HG02763 (cell line): Measurements from ENCODE around the gene SHCBP1L.
"Not testable (repeated sequence)": the region's sequence is repeated elsewhere in the genome, so short reads cannot be mapped to it uniquely, and the experiment has no call there.

Experiments
- ATAC-seq: cut with Tn5 transposase; IDR thresholded peaks from one replicate; pipeline ENCODE4 v1.9.1; 2021; ENCODE audit warnings: mild to moderate bottlenecking, moderate library complexity; ENCODE audit not compliant: unreplicated experiment

The SHCBP1L gene

DNA sequence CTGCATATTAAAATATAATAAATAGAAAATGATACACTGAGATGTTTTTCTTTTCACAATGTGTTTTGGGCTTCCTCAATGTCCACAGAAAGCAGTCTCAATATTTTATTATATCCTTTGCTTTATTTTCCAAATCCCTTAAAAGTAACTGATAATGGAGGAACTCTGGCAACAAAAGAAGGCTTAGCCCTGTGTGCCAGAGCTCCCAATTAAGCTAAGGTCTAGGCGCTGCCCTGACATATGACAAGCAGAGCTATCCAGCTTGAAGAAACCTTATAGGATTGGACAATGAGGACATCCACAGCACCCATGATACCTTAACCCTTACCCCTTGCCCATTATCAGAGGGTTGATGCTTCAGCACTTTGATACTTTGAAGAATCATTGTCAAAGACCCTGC is 12.9 kb upstream of the SHCBP1L start:
- ATAC-seq = no peak

DNA sequence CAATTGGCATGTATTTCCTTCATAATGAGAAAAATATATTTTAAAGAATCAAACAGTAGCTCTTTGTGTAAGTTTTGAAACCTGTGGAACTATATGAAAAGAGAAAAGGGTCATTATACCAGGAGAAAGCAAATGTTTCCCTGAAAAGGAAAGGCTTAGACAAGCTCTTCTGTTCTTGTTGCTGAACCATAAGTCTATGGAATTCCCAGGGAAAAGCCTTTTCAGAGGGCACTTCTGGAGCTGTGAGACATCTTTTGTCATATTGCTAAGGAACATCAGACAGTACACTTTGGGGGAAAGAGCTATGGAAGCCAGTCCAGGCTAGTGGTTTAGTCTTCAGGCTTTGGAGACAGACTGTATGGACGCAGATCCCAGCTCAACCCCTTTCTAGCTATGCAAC is 12.1 kb upstream of the SHCBP1L start:
- ATAC-seq = no peak

DNA sequence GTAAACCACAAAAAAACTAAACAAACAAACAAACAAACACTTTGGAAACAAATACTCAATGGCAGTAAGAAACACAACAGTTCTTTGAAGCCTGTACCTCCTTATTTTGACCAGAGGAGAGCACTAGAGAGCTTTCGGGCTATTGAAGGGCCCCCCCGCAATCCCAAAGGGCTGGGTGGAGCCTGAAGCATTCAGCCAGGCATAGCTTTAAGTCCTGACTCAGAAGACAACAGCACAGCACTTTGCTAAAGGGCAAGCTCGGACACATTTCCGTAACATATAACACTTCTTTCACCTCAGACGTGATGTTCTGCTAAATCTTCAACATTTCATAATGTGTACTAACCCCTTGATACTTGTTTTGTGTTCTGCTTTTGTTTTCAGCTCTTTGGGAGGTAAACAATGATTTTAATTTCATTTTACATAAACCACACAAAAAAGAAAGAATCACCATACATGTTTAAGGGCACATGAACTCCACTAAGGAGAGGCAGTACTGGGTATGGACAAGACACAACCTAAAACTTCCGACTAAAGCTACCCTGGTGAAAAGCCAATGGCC is 9.7 kb upstream of the SHCBP1L start:
- peak; percentile 87 for ATAC-seq

DNA sequence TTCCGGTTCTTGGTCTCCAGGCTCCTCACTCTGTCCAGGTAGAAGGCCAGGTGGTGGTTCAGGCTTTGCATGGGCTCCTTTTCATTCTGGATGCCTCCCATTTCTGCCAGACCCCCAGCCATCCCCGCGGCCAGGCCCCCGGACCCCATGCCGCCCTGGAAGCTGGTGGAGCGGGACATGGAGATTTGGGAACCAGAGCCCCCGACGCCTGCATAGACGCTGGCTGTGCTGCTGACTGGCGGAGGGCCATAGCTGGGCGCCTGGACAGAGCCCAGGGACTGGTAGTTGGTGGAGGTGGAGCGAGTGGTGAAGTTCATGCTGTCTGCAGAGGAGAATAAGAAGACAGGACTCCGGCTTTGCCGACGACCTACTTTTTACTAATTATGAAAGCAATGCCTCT is 7.1 kb upstream of the SHCBP1L start:
- no peak for ATAC-seq

DNA sequence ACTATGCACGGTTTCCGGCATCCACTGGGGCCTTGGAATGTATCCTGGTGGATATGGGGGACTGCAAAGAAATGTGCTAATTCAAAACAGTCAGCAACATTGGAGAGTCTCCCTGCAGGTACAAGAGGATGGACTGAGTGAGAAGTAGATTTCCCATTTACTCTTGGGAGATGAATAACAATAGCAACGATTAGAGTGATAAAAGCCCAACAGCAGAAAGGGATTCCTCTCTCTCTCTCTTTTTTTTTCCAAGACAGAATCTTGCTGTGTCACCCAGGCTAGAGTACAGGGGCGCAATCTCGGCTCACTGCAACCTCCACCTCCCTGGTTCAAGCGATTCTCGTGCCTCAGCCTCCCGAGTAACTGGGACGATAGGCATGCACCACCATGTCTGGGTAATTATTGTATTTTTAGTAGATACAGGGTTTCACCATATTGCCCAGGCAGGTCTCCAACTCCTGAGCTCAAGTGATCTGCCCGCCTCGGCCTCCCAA is 5.0 kb upstream of the SHCBP1L start:
- no peak for ATAC-seq

DNA sequence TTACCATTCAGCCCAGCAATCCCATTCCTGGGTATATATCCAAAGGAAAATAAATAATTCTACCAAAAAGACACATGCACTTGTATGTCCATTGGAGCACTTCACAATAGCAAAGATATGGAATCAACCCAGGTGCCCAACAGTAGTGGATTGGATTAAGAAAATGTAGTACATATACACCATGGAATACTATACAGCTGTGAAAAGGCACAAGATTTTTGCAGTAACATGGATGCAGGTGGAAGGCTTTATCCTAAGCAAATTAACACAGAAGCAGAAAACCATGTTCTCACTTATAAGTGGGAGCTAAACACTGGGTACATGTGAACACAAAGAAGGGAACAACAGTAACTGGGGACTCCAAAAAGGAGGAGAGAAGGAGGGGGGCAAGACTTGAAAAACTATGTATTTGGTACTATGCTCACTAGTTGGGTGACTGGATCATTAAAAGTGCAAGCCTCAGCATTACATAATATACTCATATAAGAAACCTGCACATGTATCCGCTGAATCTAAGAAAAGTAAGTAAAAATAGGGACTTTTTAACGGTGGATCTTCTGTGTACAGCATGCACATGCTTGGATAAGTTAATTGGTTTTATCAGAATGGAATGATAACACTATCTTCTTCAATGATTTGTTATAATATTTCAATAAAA is 3.9 kb upstream of the SHCBP1L start:
- ATAC-seq = no peak

DNA sequence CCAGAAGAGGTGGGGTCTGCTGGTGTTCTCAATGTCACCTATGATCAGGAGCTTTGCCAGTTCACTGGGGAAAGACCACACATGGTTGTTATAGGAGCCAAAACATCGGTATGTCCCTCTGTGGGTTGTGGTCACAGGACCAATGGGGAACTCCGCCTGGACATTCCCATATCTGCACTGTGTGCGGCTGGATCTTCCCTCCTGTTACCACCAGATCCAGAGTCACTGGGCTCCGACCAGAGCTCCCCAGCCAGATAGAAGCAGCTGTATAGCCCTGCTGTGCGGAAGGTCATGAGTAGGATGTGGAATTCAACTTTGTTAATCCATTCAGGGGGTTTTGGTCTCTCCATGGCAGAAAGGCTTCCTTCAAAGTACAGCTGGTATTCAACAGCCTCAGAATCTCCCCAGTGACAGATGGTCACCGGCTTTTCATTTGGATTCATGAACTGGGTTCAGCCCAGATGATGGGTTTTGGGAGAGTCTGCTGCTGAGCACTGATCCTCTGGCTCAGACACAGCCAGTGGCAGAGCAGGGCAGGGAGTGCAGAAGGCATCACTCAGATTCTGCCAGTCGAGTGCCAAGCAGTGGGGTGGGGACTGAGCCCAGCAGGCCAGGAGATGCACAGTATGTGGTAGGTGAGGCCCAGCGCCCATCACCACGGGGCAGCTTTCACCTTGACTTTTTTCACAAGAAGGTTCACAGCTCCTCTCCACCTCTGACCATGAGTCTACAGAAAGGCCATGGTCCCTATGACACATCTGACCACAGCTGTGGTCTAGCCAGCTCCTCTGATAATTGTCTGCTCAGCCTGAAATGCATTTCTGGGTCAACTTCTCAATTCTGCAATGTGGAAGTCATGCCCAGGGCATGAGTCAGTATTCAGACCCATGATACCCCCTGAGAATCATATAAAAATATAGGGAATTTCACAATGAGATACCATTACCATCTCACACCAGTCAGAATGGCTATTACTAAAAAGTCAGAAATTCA is 2.9 kb upstream of the SHCBP1L start:
- no peak for ATAC-seq

DNA sequence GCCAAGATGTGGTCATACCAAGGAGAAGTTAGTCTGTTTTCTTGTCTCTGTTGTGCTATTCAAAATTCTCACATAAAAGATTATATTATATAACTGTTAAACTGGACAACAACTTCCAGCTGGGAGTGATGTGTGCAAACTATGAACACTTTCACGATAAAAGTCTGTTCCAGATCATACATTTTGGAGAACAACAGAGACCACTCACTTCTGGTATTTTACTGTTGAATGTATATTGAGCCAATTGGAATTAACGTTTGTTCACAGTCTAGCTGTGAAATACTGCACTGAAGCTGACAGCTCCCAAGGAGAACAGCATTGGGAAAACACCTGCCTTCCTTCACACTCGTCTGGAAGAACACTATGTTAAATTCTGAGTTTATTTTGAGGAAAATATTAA is 860 bp upstream of the SHCBP1L start:
- ATAC-seq = no peak

DNA sequence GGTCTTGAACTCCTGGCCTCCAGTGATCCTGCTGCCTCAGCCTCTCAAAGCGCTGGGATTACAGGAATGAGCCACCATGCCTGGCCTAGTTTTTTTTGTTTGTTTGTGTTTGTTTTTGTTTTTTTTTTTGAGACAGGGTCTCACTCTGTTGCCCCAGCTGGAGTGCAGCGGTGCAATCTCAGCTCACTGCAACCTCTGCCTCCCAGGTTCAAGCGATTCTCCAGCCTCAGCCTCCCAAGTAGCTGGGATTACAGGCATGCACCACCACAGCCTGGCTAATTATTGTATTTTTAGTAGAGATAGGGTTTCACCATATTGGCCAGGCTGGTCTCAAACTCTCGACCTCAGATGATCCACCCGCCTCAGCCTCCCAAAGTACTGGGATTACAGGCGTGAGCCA is 9.6 kb downstream of the SHCBP1L start:
- ATAC-seq = not testable (repeated sequence)

DNA sequence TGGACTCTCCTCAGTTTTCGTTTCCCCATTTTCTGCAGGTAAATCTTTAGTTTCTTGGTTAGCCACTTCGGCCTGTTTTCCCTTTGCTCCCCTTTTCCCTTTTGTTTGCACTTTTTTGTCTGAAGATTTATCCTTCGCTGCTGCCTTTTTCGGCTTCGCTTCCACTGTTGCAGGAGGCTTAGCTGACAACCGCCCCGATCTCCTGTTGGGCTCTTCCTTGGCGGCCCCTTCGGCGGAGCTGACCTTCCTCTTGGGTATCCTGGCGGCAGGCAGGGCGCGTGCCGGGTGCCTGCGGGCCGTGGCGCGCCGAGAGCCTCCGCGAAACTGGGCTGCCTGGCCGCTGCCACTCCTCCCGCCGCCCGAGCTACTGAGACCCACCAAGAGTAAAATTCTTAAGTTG is 10.8 kb downstream of the SHCBP1L start:
- not testable (repeated sequence) for ATAC-seq

DNA sequence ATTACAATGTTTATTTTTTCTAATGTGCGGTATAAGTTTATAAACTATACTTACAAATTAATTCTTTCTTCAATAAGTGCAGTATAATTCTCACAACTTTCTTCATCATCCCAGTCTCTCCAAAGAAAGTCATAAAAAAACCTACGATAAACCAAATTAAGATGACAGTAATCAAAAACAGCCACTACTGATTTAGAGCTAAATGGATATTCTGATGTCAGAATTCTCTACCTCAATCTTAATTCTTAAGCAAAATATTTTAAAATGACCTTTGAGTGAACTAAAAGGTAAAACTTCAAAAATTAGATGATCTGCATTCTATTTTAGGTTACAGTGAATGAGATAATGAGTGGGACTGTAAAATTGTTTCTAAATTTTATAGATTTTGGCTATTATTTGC is 13.6 kb downstream of the SHCBP1L start:
- no peak for ATAC-seq

DNA sequence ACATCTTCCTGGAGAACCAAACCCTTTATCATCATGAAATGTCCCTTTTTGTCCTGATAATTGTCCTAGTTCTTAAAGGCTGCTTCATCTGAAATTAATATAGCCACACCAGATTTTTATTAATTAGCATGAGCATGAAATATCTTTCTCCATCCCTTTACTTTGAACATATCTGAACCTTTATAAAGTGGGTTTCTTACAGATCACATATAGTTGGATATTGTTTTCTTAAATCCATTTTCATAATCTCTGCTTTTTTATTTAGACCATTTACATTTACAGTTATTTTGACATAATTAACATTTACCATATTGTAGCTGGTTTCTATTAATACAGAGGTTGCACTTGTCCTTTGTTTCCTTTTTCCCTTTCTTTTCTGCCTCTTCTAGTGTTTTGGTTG is 17.2 kb downstream of the SHCBP1L start:
- no peak for ATAC-seq

DNA sequence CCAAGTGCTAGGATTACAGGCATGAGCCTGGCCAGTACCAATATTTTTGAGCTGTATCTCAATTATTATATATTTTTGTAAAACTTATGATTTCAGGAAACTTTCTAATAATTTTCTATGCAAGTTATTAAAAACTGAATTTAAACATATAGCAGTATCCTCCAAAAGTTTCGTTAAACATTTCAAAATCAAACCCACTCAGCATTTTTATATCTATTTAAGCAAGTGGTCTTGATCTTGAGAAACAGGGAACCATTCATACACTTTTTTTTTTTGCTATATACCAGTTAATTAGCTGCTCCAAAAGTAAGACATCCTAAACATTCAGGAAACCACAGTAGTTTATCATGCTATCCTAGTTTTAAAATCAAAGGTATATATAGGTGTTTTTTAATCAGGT is 22.0 kb downstream of the SHCBP1L start:
- ATAC-seq = no peak

DNA sequence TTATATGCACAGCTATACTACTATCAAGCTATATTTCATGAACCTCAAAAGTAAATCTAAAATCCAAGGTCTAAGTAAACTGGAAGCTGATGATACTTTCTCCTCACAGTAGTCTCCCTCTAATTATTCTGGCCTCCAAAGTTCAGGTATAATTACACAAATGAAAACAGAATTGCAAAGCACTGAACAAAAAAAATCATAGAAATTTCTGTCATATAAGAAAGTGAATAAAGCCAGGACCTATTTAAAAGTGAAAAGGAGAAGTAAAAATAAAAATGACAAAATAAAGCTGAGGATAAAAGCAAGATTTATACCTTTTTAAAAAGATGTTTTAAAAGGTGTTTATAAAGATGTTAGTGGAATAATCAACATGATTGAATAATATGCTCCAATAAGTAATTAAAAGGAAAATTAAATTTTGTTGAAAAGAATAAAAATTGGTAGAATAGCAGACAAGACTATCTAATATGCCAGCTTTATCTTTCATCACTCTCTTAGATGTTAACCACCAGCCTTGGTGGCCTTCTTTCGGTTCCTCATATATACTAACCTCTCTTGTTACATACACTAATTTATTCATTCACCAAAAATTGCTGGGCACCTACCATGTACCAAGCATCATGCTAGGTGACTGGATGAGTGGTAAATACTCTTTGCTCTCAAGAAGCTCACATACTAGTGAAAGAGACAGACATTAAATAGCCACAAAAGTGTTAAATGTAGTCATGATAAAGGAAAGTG is 25.1 kb downstream of the SHCBP1L start:
- no peak for ATAC-seq

DNA sequence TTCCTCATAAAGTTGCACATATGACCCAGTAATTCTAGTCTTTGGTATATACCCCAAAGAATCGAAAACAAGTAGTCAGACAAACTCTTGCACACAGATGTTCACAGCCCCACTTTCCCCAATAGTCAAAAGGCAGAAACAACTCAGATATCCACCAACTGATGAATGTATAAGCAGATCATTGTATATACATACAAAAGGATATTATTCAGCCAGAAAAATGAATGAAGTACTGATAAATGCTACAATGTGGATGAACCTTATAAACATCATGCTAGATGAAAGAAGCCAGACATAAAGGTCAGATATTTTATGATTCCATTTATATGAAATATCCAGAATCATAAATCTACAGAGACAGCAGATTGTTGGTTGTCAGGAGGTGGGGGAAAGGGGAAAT is 27.3 kb downstream of the SHCBP1L start:
- ATAC-seq = no peak

DNA sequence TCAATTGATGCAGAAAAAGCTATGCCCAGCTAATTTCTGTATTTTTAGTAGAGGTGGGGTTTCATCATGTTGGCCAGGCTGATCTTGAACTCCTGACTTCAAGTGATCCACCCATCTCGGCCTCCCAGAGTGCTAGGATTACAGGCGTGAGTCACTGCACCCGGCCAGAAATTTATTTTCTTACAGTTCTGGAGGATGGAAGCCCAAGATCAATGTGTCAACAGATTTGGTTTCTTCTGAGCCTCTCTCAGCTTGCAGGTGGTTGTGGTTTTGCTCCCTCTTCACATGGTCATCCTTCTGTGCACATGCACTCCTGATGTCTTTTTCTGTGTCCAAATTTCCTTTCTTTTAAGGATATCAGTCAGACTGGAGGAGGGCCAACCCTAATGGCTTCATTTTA is 35.6 kb downstream of the SHCBP1L start:
- ATAC-seq = no peak

DNA sequence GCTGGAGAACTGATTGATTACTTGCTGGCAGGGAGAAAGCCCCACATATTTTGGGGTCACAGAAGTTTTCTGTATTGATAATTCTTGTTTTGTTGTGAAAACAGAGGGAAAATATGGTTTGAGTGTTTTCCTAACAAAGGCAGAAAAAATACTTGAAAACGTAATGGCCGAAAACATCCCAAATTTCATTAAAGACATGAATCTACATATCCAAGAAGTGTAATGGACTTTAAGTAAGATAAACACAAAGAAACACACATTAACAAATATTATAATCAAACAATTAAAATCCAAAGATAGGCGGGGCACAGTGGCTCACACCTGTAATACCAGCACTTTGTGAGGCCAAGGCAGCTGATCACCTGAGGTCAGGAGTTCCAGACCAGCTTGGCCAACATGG is 39.6 kb downstream of the SHCBP1L start:
- no peak for ATAC-seq

DNA sequence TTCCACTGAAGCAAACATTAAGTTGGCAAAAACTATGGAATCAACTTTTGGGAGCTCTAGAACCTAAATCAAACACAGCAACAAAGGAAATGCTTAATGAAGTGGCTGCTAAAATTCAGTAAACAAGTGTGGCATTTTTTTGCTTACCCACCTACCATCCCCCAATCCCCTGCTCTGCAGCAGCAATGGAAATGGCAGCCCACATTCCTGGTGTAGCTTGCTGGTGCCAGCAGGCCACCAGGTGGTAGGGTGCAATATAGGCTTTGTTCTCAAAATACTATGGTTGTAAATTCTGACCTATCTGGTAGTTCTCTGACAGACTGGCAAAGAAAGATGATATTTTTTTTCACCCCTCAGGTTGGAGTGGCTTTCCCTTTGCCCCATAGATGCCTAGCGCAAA is 42.8 kb downstream of the SHCBP1L start:
- ATAC-seq = no peak

DNA sequence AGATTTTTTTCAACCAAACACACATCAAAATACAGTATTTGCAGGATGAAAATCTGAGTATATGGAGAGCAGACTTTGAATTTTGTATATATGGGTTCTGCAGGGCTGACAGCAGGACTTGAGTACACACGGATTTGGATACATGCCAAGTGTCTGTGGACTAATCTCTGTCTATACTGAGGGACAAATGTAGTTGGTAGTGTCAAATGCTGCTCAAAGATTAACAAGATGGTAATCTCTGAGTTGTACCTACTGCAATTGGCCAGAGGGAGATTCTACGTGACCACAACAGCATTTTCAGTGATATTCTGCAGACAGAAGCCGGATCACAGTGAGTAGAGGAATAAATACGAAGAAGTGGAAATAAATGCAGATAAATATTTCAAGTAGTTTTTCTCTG is 43.4 kb downstream of the SHCBP1L start:
- ATAC-seq = no peak

DNA sequence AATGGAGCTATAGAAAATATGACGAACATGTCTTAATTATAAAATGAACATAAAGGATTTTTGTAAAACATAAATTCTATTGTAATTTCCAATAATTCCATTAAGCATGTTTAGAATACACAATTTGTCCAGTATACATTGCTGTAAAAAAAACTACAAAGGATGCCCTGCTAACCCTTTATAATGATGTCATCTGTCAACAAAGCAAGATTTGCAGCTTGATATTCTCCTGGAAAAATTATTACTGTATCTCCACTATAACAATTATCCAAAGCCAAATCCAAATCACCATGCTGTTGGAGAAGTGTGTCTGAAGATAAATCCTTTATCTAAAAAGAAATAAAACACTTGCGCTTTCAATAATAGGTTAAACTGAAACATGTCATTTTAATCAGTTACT is 47.6 kb downstream of the SHCBP1L start:
- no peak for ATAC-seq

DNA sequence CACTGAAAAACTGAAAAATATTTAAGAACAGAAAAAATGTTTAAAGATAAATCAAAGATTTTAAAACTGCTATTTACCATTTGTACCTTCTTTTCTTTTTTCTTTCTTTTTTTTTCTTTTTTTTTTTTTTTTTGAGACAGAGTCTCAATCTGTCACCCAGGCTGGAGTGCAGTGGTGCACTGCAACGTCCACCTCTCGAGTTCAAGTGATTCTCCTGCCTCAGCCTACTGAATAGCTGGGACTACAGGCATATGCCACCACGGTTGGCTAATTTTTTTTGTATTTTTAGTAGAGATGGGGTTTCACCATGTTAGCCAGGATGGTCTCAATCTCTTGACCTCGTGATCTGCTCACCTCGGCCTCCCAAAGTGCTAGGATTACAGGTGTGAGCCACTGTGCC is 51.0 kb downstream of the SHCBP1L start:
- ATAC-seq = not testable (repeated sequence)
